Vein endothelial cell (primary cell): ENCODE data around the gene RRAGD. TPM values are rescaled to one million over a fixed set of nuclear protein-coding genes. Genes with fewer than 3 reads are reported as not detected.

ENCODE experiments used
- total RNA-seq: library from RNA; depleted of rRNA; stranded (reverse); fragments of >200 nt; gene quantifications from 2 replicates; pipeline ENCODE4 v1.2.3, GENCODE V29; 2012

The RRAGD gene, protein sequence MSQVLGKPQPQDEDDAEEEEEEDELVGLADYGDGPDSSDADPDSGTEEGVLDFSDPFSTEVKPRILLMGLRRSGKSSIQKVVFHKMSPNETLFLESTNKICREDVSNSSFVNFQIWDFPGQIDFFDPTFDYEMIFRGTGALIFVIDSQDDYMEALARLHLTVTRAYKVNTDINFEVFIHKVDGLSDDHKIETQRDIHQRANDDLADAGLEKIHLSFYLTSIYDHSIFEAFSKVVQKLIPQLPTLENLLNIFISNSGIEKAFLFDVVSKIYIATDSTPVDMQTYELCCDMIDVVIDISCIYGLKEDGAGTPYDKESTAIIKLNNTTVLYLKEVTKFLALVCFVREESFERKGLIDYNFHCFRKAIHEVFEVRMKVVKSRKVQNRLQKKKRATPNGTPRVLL
- 0.33 and 0.76 TPM in 2 replicates for total RNA-seq

DNA sequence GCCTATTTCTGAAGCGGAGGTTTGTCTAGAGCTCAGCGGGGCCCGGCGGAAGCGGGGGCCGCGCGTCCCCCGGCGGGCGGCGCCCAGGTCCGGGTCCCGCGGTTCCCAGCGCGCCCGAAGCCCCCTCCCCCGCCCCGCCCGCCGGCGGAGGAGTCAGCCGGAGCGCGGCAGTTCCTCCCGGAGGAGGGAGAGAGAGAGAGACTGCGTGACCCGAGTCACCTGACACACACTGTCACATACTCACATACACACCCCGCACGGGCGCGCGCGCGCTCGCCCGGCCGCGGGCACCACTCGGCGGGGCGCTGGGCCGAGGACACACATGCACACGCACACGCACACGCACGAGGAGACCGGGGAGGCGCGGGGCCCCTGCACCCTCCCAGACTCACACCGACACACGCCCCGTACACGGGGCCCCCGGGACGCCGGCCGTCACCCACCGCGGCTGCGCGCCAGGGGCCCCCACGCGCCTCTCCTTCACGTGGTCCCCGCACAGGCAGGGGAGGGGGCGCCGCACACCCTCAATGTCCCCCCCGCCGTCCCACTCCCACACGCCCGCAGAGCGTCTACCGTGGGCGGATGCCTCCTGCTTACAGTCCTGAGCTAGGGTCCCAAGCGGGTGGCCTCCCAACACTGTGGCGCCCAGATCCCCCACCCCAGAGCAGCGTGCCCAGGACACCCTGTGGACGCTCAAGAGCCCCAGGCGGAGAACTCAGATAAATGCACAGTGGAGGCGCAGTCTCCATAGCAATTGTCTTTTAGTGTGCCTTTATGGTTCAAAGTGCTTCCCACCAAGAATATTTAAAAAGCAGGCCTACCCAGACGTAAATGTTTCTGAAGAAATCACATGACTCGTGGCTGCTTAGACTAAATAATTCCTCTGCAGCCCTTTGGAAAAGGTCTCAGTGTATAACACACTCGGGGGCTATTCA, at the start of gene RRAGD:
Gene RRAGD, minus strand, starts transcription at position 203 of the 935 bp plus-strand sequence. CDS start 280 bp downstream, outside the sequence.

GRCh38 chr6:89432875-89433251, 20.8 kb upstream of the RRAGD start, which contains the start of gene ANKRD6:
Gene ANKRD6 (plus strand): TSS chr6:89433152. CDS start chr6:89566977, 133,825 bp downstream.

GRCh38 chr6:89352278-89353117, 59.6 kb downstream of the RRAGD start, which contains the start of gene UBE2J1:
Gene UBE2J1 (minus strand): TSS chr6:89352722. CDS start chr6:89352569, 153 bp downstream.

GRCh38 chr6:89315249-89315885, 96.7 kb downstream of the RRAGD start, which contains the start of gene GABRR2:
Gene GABRR2 (minus strand): TSS chr6:89315299. CDS start chr6:89315165, 134 bp downstream.

Other genes starting within 250 kb of the RRAGD start
- gene GABRR1, start 194.9 kb downstream of the RRAGD start, total RNA-seq = 0.10 TPM in 1 of 2 replicates, not detected in the other
- gene GABRR2, start 97.0 kb downstream of the RRAGD start, total RNA-seq = 0.33 and 0.67 TPM in 2 replicates
- gene UBE2J1, start 59.6 kb downstream of the RRAGD start, total RNA-seq = 55.2 and 95.6 TPM in 2 replicates
- gene ANKRD6, start 20.9 kb upstream of the RRAGD start, total RNA-seq = 6.9 and 7.5 TPM in 2 replicates
- 14.4 and 17.9 TPM in 2 replicates for gene LYRM2, start 226.5 kb upstream of the RRAGD start, total RNA-seq